Measurements from ENCODE around the gene TMEM165. TPM values are rescaled to one million over a fixed set of nuclear protein-coding genes. Genes with fewer than 3 reads are reported as not detected.
"Not testable (repeated sequence)": the region's sequence is repeated elsewhere in the genome, so short reads cannot be mapped to it uniquely, and the experiment has no call there.

The TMEM165 gene
- total RNA-seq (46.5 TPM), polyA plus RNA-seq (ENCODE audit: insufficient read depth in 1 of 8, insufficient read length in 8 of 8, low replicate concordance in 1 of 8) (10 to 100 TPM; 36.6 to 51.9 (median 46.6) TPM)
- long read RNA-seq, donor 1, partial matches to known transcripts, result 0 of 5 reads
- long read RNA-seq, donor 1, other reads (novel, unspliced or antisense), result 0 of 5 reads
- long read RNA-seq, donor 2, partial matches to known transcripts, result 0 of 2 reads
- long read RNA-seq, donor 2, other reads (novel, unspliced or antisense), result 0 of 2 reads
- long read RNA-seq, donor 3, transcript TMEM165-201 (6 exons, 1,928 nt), result major isoform, 16 of 16 reads
- long read RNA-seq, donor 3, partial matches to known transcripts, result 0 of 16 reads
- long read RNA-seq, donor 3, other reads (novel, unspliced or antisense), result 0 of 16 reads
- long read RNA-seq, donor 4, transcript TMEM165-201 (6 exons, 1,928 nt), result major isoform, 11 of 17 reads
- long read RNA-seq, donor 4, partial matches to known transcripts, result 5 of 17 reads
- long read RNA-seq, donor 4, other reads (novel, unspliced or antisense), result 0 of 17 reads
- long read RNA-seq, donor 5, transcript TMEM165-201 (6 exons, 1,928 nt), result major isoform, 27 of 30 reads
- long read RNA-seq, donor 5, partial matches to known transcripts, result 0 of 30 reads
- long read RNA-seq, donor 5, other reads (novel, unspliced or antisense), result 0 of 30 reads
- long read RNA-seq, donor 6, transcript TMEM165-201 (6 exons, 1,928 nt), result major isoform, 31 of 33 reads
- long read RNA-seq, donor 6, partial matches to known transcripts, result 0 of 33 reads
- long read RNA-seq, donor 6, other reads (novel, unspliced or antisense), result 0 of 33 reads
- long read RNA-seq, donor 7, transcript TMEM165-201 (6 exons, 1,928 nt), result major isoform, 20 of 50 reads
- long read RNA-seq, donor 7, partial matches to known transcripts, result 28 of 50 reads
- long read RNA-seq, donor 7, other reads (novel, unspliced or antisense), result 0 of 50 reads
- long read RNA-seq, donor 8, transcript TMEM165-201 (6 exons, 1,928 nt), result major isoform, 13 of 36 reads
- long read RNA-seq, donor 8, partial matches to known transcripts, result 20 of 36 reads
- long read RNA-seq, donor 8, other reads (novel, unspliced or antisense), result 0 of 36 reads
- long read RNA-seq, donor 9, transcript TMEM165-201 (6 exons, 1,928 nt), result major isoform, 11 of 11 reads
- long read RNA-seq, donor 9, partial matches to known transcripts, result 0 of 11 reads
- long read RNA-seq, donor 9, other reads (novel, unspliced or antisense), result 0 of 11 reads
- long read RNA-seq, donor 10, transcript TMEM165-201 (6 exons, 1,928 nt), result major isoform, 23 of 36 reads
- long read RNA-seq, donor 10, partial matches to known transcripts, result 12 of 36 reads
- long read RNA-seq, donor 10, other reads (novel, unspliced or antisense), result 0 of 36 reads
- long read RNA-seq, donor 11, transcript TMEM165-201 (6 exons, 1,928 nt), result major isoform, 9 of 10 reads
- long read RNA-seq, donor 11, partial matches to known transcripts, result 0 of 10 reads
- long read RNA-seq, donor 11, other reads (novel, unspliced or antisense), result 0 of 10 reads

- H3K4me1 ChIP-seq (ENCODE audit: control insufficient read depth, insufficient read depth, low read length), result peaks cover 18% of the 10 kb centered on the region
- H3K4me3 ChIP-seq (ENCODE audit: low read length), result peak within 1 kb of the TSS; percentile 86
- H3K9me3 ChIP-seq (replicated peaks; ENCODE audit: control insufficient read depth, low read depth, low read length), result no peaks in the 10 kb centered on the region
- peaks cover 3% of the 10 kb centered on the region for H3K36me3 ChIP-seq (ENCODE audit: control insufficient read depth, insufficient read depth, low read length)
- under 1% methylated on average over 95 of the region's 95 CpGs for WGBS (ENCODE audit: insufficient coverage)
- peak; percentile 94 for DNase-seq
- no peaks in the 10 kb centered on the region for H3K27me3 ChIP-seq (ENCODE audit: control insufficient read depth, insufficient read depth, low read length)
- peak within 1 kb of the TSS; percentile 98 for H3K27ac ChIP-seq (ENCODE audit: low read length)
Measured at GRCh38 chr4:55395529-55396307, at the start of gene TMEM165. Gene TMEM165, plus strand, starts transcription at chr4:55395957. Its CDS starts 233 bp downstream, at chr4:55396190.

GRCh38 chr4:55345980-55346850, 49.5 kb upstream of the TMEM165 start, which contains the start of gene SRD5A3:
Gene SRD5A3, plus strand, starts transcription at chr4:55346242. Its CDS starts 95 bp downstream, at chr4:55346337.
- under 1% methylated on average over 95 of the region's 95 CpGs for WGBS (ENCODE audit: insufficient coverage)
- Histone ChIP-seq H3K27me3 (ENCODE audit: control insufficient read depth, insufficient read depth, low read length) (no peaks in the 10 kb centered on the region), H3K9me3 (replicated peaks; ENCODE audit: control insufficient read depth, low read depth, low read length) (no peaks in the 10 kb centered on the region), H3K36me3 (ENCODE audit: control insufficient read depth, insufficient read depth, low read length) (peaks cover 2% of the 10 kb centered on the region), H3K27ac (ENCODE audit: low read length) (peak within 1 kb of the TSS; percentile 93), H3K4me3 (ENCODE audit: low read length) (peak within 1 kb of the TSS; percentile 85), H3K4me1 (ENCODE audit: control insufficient read depth, insufficient read depth, low read length) (peaks cover 7% of the 10 kb centered on the region)
- peak; percentile 93 for DNase-seq

GRCh38 chr4:55346851-55347255, 48.9 kb upstream of the TMEM165 start:
- Histone ChIP-seq H3K4me1 (ENCODE audit: control insufficient read depth, insufficient read depth, low read length) (peaks cover 7% of the 10 kb centered on the region), H3K9me3 (replicated peaks; ENCODE audit: control insufficient read depth, low read depth, low read length) (no peaks in the 10 kb centered on the region), H3K4me3 (ENCODE audit: low read length) (peak overlapping the region; percentile 85), H3K36me3 (ENCODE audit: control insufficient read depth, insufficient read depth, low read length) (peaks cover 4% of the 10 kb centered on the region), H3K27me3 (ENCODE audit: control insufficient read depth, insufficient read depth, low read length) (no peaks in the 10 kb centered on the region), H3K27ac (ENCODE audit: low read length) (peak overlapping the region; percentile 92)
- WGBS (ENCODE audit: insufficient coverage), result 18% methylated on average over 4 of the region's 16 CpGs
- no peak for DNase-seq

- Histone ChIP-seq H3K4me1 (ENCODE audit: control insufficient read depth, insufficient read depth, low read length) (peaks cover 7% of the 10 kb centered on the region), H3K4me3 (ENCODE audit: low read length) (no peak overlapping the region), H3K27me3 (ENCODE audit: control insufficient read depth, insufficient read depth, low read length) (no peaks in the 10 kb centered on the region), H3K9me3 (replicated peaks; ENCODE audit: control insufficient read depth, low read depth, low read length) (no peaks in the 10 kb centered on the region), H3K27ac (ENCODE audit: low read length) (no peak overlapping the region), H3K36me3 (ENCODE audit: control insufficient read depth, insufficient read depth, low read length) (peaks cover 4% of the 10 kb centered on the region)
- WGBS (ENCODE audit: insufficient coverage), result 79% methylated on average over 2 of the region's 3 CpGs
- no peak for DNase-seq
Measured at GRCh38 chr4:55347610-55348228, 48.0 kb upstream of the TMEM165 start.

GRCh38 chr4:55348466-55348865, 47.3 kb upstream of the TMEM165 start:
- Histone ChIP-seq H3K9me3 (replicated peaks; ENCODE audit: control insufficient read depth, low read depth, low read length) (no peaks in the 10 kb centered on the region), H3K36me3 (ENCODE audit: control insufficient read depth, insufficient read depth, low read length) (peaks cover 4% of the 10 kb centered on the region), H3K4me3 (ENCODE audit: low read length) (no peak overlapping the region), H3K27ac (ENCODE audit: low read length) (no peak overlapping the region), H3K4me1 (ENCODE audit: control insufficient read depth, insufficient read depth, low read length) (peaks cover 7% of the 10 kb centered on the region), H3K27me3 (ENCODE audit: control insufficient read depth, insufficient read depth, low read length) (no peaks in the 10 kb centered on the region)
- no peak for DNase-seq
- WGBS (ENCODE audit: insufficient coverage), result no CpG with 5 or more reads among the region's 3 CpGs

GRCh38 chr4:55350870-55351269, 44.9 kb upstream of the TMEM165 start:
- not testable (repeated sequence) for H3K36me3 ChIP-seq (ENCODE audit: control insufficient read depth, insufficient read depth, low read length); H3K9me3 ChIP-seq (replicated peaks; ENCODE audit: control insufficient read depth, low read depth, low read length); H3K4me1 ChIP-seq (ENCODE audit: control insufficient read depth, insufficient read depth, low read length); H3K27me3 ChIP-seq (ENCODE audit: control insufficient read depth, insufficient read depth, low read length); H3K27ac ChIP-seq (ENCODE audit: low read length); H3K4me3 ChIP-seq (ENCODE audit: low read length); DNase-seq
- 98% methylated on average over 8 of the region's 10 CpGs for WGBS (ENCODE audit: insufficient coverage)

GRCh38 chr4:55351824-55352223, 43.9 kb upstream of the TMEM165 start:
- DNase-seq, result no peak
- Histone ChIP-seq H3K27me3 (ENCODE audit: control insufficient read depth, insufficient read depth, low read length) (no peaks in the 10 kb centered on the region), H3K9me3 (replicated peaks; ENCODE audit: control insufficient read depth, low read depth, low read length) (no peaks in the 10 kb centered on the region), H3K36me3 (ENCODE audit: control insufficient read depth, insufficient read depth, low read length) (peaks cover 4% of the 10 kb centered on the region), H3K4me3 (ENCODE audit: low read length) (no peak overlapping the region), H3K4me1 (ENCODE audit: control insufficient read depth, insufficient read depth, low read length) (peaks cover 5% of the 10 kb centered on the region), H3K27ac (ENCODE audit: low read length) (no peak overlapping the region)

- Histone ChIP-seq H3K9me3 (replicated peaks; ENCODE audit: control insufficient read depth, low read depth, low read length) (no peaks in the 10 kb centered on the region), H3K4me1 (ENCODE audit: control insufficient read depth, insufficient read depth, low read length) (no peaks in the 10 kb centered on the region)
- WGBS (ENCODE audit: insufficient coverage), result 100% methylated on average over 2 of the region's 2 CpGs
Measured at GRCh38 chr4:55352726-55353125, 43.0 kb upstream of the TMEM165 start.

More at GRCh38 chr4:55352726-55353125, 43.0 kb upstream of the TMEM165 start:
- Histone ChIP-seq H3K27me3 (ENCODE audit: control insufficient read depth, insufficient read depth, low read length) (no peaks in the 10 kb centered on the region), H3K36me3 (ENCODE audit: control insufficient read depth, insufficient read depth, low read length) (peaks cover 4% of the 10 kb centered on the region), H3K27ac (ENCODE audit: low read length) (no peak overlapping the region), H3K4me3 (ENCODE audit: low read length) (no peak overlapping the region)
- DNase-seq, result no peak

All from muscle of leg (tissue), 16 donors.